GM23338 (cell line): ENCODE data around the gene SLC25A6.

Source experiments
- CREB1 ChIP-seq: fragments of 250-450 bp; sonication (Bioruptor Pico); IDR thresholded peaks from 2 replicates; pipeline ENCODE4 v1.5.0; 2020; ENCODE audit warnings: low read depth, mild to moderate bottlenecking, moderate library complexity
- CTCF ChIP-seq, 2 experiments: fragments of 200-600 bp in 1 of 2; sonication (generic) in 1 of 2; conservative IDR thresholded peaks; 2 replicates each; pipeline versions ENCODE4 v1.5.1 to v1.6.1; 2016 to 2017; ENCODE audit warnings: antibody characterized with exemption in 2 of 2, low read depth in 2 of 2, mild to moderate bottlenecking in 2 of 2, moderate library complexity in 1 of 2
- ETS1 ChIP-seq: IDR thresholded peaks from 2 replicates; pipeline ENCODE4 v1.6.1; 2016; ENCODE audit warnings: antibody characterized with exemption
- EZH2 ChIP-seq: fragments of 200-600 bp; sonication (generic); IDR thresholded peaks from one replicate; pipeline ENCODE4 v1.8.0; 2017; ENCODE audit warnings: antibody characterized with exemption, mild to moderate bottlenecking, low read depth; ENCODE audit not compliant: unreplicated experiment
- EZH2phosphoT487 ChIP-seq: fragments of 200-600 bp; sonication (generic); IDR thresholded peaks from one replicate; pipeline ENCODE4 v1.8.1; 2018; ENCODE audit warnings: antibody characterized with exemption; ENCODE audit not compliant: unreplicated experiment
- JUNB ChIP-seq: IDR thresholded peaks from one replicate; pipeline ENCODE4 v1.6.1; 2016; ENCODE audit warnings: antibody characterized with exemption; ENCODE audit not compliant: unreplicated experiment
- NANOG ChIP-seq: IDR thresholded peaks from 2 replicates; pipeline ENCODE4 v1.6.1; 2016; ENCODE audit warnings: antibody characterized with exemption, borderline replicate concordance
- POLR2AphosphoS5 ChIP-seq: IDR thresholded peaks from 2 replicates; pipeline ENCODE4 v1.6.1; 2016; ENCODE audit warnings: antibody characterized with exemption, low read depth
- REST ChIP-seq: IDR thresholded peaks from one replicate; pipeline ENCODE4 v1.6.1; 2018; ENCODE audit warnings: antibody characterized with exemption; ENCODE audit not compliant: unreplicated experiment
- ZNF114 ChIP-seq: fragments of 250-450 bp; sonication (Bioruptor Pico); IDR thresholded peaks from 2 replicates; pipeline ENCODE4 v1.5.0; 2020; ENCODE audit warnings: mild to moderate bottlenecking, moderate library complexity
- ZNF331 ChIP-seq: fragments of 250-450 bp; sonication (Bioruptor Pico); IDR thresholded peaks from 2 replicates; pipeline ENCODE4 v1.5.0; 2020; ENCODE audit warnings: low read depth, mild to moderate bottlenecking, moderate library complexity
- ZNF462 ChIP-seq: fragments of 250-450 bp; sonication (Bioruptor Pico); IDR thresholded peaks from 2 replicates; pipeline ENCODE4 v1.5.0; 2020; ENCODE audit warnings: mild to moderate bottlenecking, moderate library complexity

- TF ChIP-seq CTCF (conservative IDR thresholded peaks at IDR 0.05; ENCODE audit: low read depth in 2 of 2) (no peak), EZH2 (no peak), ETS1 (no peak), ZNF114 (CRISPR knock-in tag) (no peak), POLR2AphosphoS5 (no peak), EZH2phosphoT487 (no peak), JUNB (no peak), CREB1 (CRISPR knock-in tag) (no peak), REST (no peak), ZNF462 (CRISPR knock-in tag) (no peak), NANOG (no peak), ZNF331 (CRISPR knock-in tag) (no peak)
These were observed 3.8 kb upstream of the SLC25A6 start for GRCh38 chrX:1395646-1396216.
